Caco-2 (cell line): ENCODE results near the gene RGCC. TPM values are rescaled to one million over a fixed set of nuclear protein-coding genes. Genes with fewer than 3 reads are reported as not detected.
"Not testable (repeated sequence)": the region's sequence is repeated elsewhere in the genome, so short reads cannot be mapped to it uniquely, and the experiment has no call there.

Experiments
- BruUV-seq: library from RNA; stranded (reverse); fragments of 400-500 nt; replicated peaks from 2 replicates; lab custom pipeline; 2021; lab: Mats Ljungman, UMichigan
- CTCF ChIA-PET: fragments of 300-600 bp; sonication (Branson Sonifier 250); formaldehyde crosslinking; loops from one replicate; lab custom pipeline; 2022; ENCODE audit warnings: antibody characterized with exemption; lab: Charles Lee
- POLR2A ChIA-PET: fragments of 300-600 bp; sonication (Branson Sonifier 250); formaldehyde crosslinking; loops from one replicate; lab custom pipeline; 2022; ENCODE audit warnings: antibody characterized with exemption; lab: Charles Lee
- DNase-seq, 2 experiments: peaks; one replicate each; pipeline versions ENCODE4 v3.0.0 to v3.0.0-alpha.2; 2020 to 2022
- H3K27me3 ChIP-seq: replicated peaks from 2 replicates; pipeline ENCODE4 v1.6.0; 2011; ENCODE audit warnings: low read length; ENCODE audit not compliant: control insufficient read depth, insufficient read depth
- H3K36me3 ChIP-seq: 2 replicates; pipeline ENCODE4 v1.5.1; 2011; ENCODE audit warnings: low read length; ENCODE audit not compliant: control insufficient read depth, insufficient read depth
- H3K4me1 ChIP-seq: fragments of 250-450 bp; sonication (Bioruptor Pico); 2 replicates; pipeline ENCODE4 v1.5.1; 2020; ENCODE audit warnings: mild to moderate bottlenecking
- H3K4me3 ChIP-seq: 2 replicates; pipeline ENCODE4 v1.5.1; 2011; ENCODE audit warnings: low read depth, mild to moderate bottlenecking, control low read depth, low read length
- H3K9me3 ChIP-seq: fragments of 250-450 bp; sonication (Bioruptor Pico); 2 replicates; pipeline ENCODE4 v1.5.1; 2020; ENCODE audit warnings: mild to moderate bottlenecking, moderate library complexity
- H3K27ac Mint-ChIP-seq: one replicate; pipeline ENCODE4 v1.8.0; 2022; ENCODE audit warnings: mixed read lengths; ENCODE audit not compliant: unreplicated experiment
- H3K27me3 Mint-ChIP-seq: one replicate; pipeline ENCODE4 v1.8.0; 2022; ENCODE audit warnings: mixed read lengths; ENCODE audit not compliant: insufficient read depth, unreplicated experiment
- H3K36me3 Mint-ChIP-seq: one replicate; pipeline ENCODE4 v1.8.0; 2022; ENCODE audit warnings: mild to moderate bottlenecking, mixed read lengths; ENCODE audit not compliant: insufficient read depth, unreplicated experiment
- H3K4me1 Mint-ChIP-seq: one replicate; pipeline ENCODE4 v1.8.0; 2022; ENCODE audit warnings: low read depth, mixed read lengths; ENCODE audit not compliant: unreplicated experiment
- H3K4me3 Mint-ChIP-seq: one replicate; pipeline ENCODE4 v1.8.0; 2022; ENCODE audit warnings: mild to moderate bottlenecking, moderate library complexity, mixed read lengths; ENCODE audit not compliant: unreplicated experiment
- H3K9me3 Mint-ChIP-seq: one replicate; pipeline ENCODE4 v1.8.0; 2022; ENCODE audit warnings: mixed read lengths; ENCODE audit not compliant: unreplicated experiment
- CTCF ChIP-seq, 2 experiments: fragments of 200-600 bp in 1 of 2; IDR thresholded peaks; 1 replicate in 1 of 2; 2 replicates in 1 of 2; pipeline versions ENCODE4 v1.5.1 to v1.8.0; 2011 to 2022; ENCODE audit warnings: antibody characterized with exemption in 1 of 2, control low read depth in 1 of 2, inconsistent platforms in 1 of 2, low read depth in 1 of 2, low read length in 1 of 2, mild to moderate bottlenecking in 1 of 2, moderate library complexity in 1 of 2; ENCODE audit not compliant: insufficient read depth in 1 of 2, severe bottlenecking in 1 of 2, unreplicated experiment in 1 of 2
- intact Hi-C: fragments of 100-400 bp; cut with micrococcal nuclease; formaldehyde crosslinking; loops from one replicate; pipeline ENCODE4 v1.10.0; 2022; ENCODE audit not compliant: unreplicated experiment
- total RNA-seq: library from RNA; stranded (reverse); gene quantifications from 2 replicates; pipeline ENCODE4 v1.2.3, GENCODE V29; 2022

Gene RGCC
- total RNA-seq, 1 experiment from 2014 or later, result 70.8 TPM

GRCh38 chr13:41428155-41428554, 29.2 kb upstream of the RGCC start:
- ChIA-PET POLR2A (no interaction called here), CTCF (no interaction called here)
- no peaks in the 10 kb centered on the region for H3K27me3 ChIP-seq
- H3K36me3 ChIP-seq, result no peaks in the 10 kb centered on the region
- H3K4me1 Mint-ChIP-seq, result no peaks in the 10 kb centered on the region
- H3K9me3 Mint-ChIP-seq, result no peaks in the 10 kb centered on the region
- no TSS peak for BruUV-seq
- peaks cover 9% of the 10 kb centered on the region for H3K36me3 Mint-ChIP-seq
- DNase-seq, result no peak
- no peak overlapping the region for H3K27ac Mint-ChIP-seq
- no peaks in the 10 kb centered on the region for H3K27me3 Mint-ChIP-seq
- no peak overlapping the region for H3K4me3 Mint-ChIP-seq
- no peaks in the 10 kb centered on the region for H3K9me3 ChIP-seq
- no peak overlapping the region for H3K4me3 ChIP-seq
- intact Hi-C loops, result no loop called here
- TF ChIP-seq CTCF (IDR thresholded peaks at IDR 0.05; ENCODE audit: insufficient read depth in 1 of 2, low read depth in 1 of 2, low read length in 1 of 2, severe bottlenecking in 1 of 2, unreplicated experiment in 1 of 2), result no peak
- peaks cover 7% of the 10 kb centered on the region; the same call in 1 of the 2 replicates for H3K4me1 ChIP-seq

GRCh38 chr13:41434030-41434429, 23.3 kb upstream of the RGCC start:
- H3K27ac Mint-ChIP-seq, H3K9me3 ChIP-seq, H3K4me3 Mint-ChIP-seq, BruUV-seq, CTCF ChIA-PET, H3K36me3 ChIP-seq, H3K27me3 ChIP-seq, DNase-seq, H3K4me1 Mint-ChIP-seq, intact Hi-C loops, H3K36me3 Mint-ChIP-seq, H3K9me3 Mint-ChIP-seq, POLR2A ChIA-PET, H3K4me3 ChIP-seq, H3K27me3 Mint-ChIP-seq, H3K4me1 ChIP-seq: not testable (repeated sequence)

GRCh38 chr13:41434831-41435520, 22.4 kb upstream of the RGCC start:
- POLR2A ChIA-PET, result no interaction called here
- H3K27me3 Mint-ChIP-seq, result no peaks in the 10 kb centered on the region
- peaks cover 7% of the 10 kb centered on the region; the same call in 1 of the 2 replicates for H3K4me1 ChIP-seq
- H3K4me1 Mint-ChIP-seq, result no peaks in the 10 kb centered on the region
- H3K9me3 ChIP-seq, result no peaks in the 10 kb centered on the region
- BruUV-seq, result no TSS peak
- H3K27me3 ChIP-seq, result no peaks in the 10 kb centered on the region
- no peak overlapping the region for H3K4me3 Mint-ChIP-seq
- TF ChIP-seq CTCF (IDR thresholded peaks at IDR 0.05; ENCODE audit: insufficient read depth in 1 of 2, low read depth in 1 of 2, low read length in 1 of 2, severe bottlenecking in 1 of 2, unreplicated experiment in 1 of 2), result no peak
- CTCF ChIA-PET, result no interaction called here
- no peaks in the 10 kb centered on the region for H3K36me3 ChIP-seq
- H3K27ac Mint-ChIP-seq, result no peak overlapping the region
- no peaks in the 10 kb centered on the region for H3K9me3 Mint-ChIP-seq
- H3K4me3 ChIP-seq, result no peak overlapping the region
- intact Hi-C loops, result no loop called here
- DNase-seq, result no peak
- no peaks in the 10 kb centered on the region for H3K36me3 Mint-ChIP-seq
